HG03135 (cell line): ENCODE results near the gene PKD2.
"Not testable (repeated sequence)": the region's sequence is repeated elsewhere in the genome, so short reads cannot be mapped to it uniquely, and the experiment has no call there.

Source experiments
- ATAC-seq: cut with Tn5 transposase; IDR thresholded peaks from one replicate; pipeline ENCODE4 v1.9.1; 2021; ENCODE audit warnings: mild to moderate bottlenecking, moderate library complexity; ENCODE audit not compliant: unreplicated experiment

The PKD2 gene

DNA sequence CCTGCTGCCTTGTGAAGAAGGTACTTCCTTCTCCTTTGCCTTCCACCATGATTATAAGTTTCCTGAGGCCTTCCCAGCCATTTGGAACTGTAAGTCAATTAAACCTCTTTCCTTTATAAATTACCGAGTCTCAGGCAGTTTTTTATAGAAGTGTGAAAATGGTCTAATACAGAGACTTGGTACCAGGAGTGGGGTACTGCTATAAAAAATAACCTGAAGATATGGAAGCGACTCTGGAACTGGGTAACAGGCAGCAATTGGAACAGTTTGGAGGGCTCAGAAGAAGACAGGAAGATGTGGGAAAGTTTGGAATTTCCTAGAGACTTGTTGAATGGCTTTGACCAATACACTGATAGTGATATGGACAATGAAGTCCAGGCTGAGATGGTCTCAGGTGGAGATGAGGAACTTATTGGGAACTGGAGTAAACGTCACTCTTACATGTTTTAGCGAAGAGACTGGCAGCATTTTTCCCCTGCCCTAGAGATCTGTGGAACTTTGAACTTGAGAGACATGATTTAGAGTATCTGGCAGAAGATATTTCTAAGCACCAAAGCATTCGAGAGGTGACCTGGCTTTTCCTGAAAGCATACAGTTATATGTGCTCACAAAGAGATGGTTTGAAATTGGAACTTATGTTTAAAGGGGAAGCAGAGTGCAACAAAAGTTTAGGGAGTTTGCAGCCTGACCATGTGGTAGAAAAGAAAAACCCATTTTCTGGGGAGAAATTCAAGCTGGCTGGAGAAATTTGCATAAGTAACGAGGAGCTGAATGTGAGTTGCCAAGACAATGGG is 18.6 kb downstream of the PKD2 start:
- not testable (repeated sequence) for ATAC-seq

DNA sequence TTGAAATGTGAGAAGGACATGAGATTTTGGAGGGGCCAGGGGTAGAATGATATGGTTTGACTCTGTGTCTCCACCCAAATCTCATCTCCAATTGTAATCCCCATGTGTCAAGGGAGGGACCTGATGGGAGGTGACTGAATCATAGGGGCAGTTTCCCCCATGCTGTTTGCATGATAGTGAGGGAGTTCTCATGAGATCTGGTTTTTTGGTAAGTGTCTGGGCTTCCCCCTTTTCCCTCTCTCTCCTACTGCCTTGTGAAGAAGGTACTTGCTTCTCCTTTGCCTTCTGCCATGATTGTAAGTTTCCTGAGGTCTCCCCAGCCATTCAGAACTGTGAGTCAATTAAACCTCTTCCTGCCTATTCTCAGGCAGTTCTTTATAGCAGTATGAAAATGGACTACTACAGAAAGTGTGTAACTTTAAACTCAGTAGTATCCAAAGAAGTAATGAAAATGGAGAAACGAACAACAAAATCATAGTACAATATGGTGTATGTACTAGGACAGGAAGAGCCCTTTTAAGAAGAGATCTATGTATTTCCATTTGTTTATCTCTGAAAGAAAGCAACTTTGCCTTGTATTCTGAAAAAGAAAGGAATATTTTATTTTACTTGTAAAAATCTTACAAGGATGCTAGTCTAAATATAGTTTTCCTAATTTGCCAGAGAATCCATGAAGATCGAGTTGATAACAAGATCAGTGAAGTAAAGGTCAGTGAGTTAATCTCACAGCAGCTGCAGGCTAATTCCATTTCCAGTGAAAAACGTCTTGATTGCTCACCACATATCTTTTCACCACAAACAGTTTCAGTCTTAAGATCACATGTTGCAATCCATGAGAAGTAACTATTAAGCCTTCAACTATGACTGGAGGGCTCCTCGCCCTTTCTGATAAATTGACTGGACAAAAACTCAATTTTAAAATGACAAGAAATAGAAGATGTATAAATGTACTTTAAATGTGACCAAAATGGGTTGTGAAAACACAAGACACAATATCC is 20.5 kb downstream of the PKD2 start:
- no peak for ATAC-seq

DNA sequence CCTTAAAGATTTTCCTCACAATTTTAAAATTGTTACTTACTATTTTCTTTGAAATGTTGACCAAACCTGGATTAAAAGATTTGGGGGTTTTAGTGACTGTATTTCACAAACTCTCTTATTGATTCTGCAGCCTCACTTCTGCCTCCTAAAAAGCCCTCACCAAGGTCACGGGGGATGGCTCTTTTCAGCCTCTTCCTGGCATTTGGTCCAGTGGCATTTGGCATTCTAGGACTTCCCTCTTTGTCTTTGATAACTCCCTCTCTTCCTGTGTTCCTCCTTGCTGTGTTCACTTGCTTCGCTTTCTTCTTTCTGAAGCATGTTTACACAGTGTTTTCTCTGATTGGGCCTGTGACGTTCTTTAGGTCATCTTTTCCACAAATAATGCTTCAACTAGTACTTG is 21.5 kb downstream of the PKD2 start:
- no peak for ATAC-seq

DNA sequence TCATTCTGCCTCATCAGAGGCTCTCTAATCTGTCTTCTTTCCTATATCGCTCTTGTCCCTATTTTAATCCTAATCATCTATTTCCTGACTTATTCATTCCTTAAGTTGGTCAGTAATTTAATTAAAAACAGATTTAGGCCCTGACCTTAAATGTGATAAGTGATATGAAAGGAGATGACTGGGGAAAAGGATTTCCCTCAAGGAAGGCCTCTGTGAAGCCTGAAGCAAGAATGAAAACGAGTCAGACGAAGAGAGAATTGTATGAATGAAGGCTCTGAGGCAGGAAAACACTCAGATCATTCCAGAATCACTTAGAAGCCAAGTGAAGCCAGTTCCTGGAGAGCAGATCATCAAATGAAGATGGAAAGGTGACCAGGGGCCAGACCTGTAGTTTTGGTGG is 22.1 kb downstream of the PKD2 start:
- ATAC-seq = no peak

DNA sequence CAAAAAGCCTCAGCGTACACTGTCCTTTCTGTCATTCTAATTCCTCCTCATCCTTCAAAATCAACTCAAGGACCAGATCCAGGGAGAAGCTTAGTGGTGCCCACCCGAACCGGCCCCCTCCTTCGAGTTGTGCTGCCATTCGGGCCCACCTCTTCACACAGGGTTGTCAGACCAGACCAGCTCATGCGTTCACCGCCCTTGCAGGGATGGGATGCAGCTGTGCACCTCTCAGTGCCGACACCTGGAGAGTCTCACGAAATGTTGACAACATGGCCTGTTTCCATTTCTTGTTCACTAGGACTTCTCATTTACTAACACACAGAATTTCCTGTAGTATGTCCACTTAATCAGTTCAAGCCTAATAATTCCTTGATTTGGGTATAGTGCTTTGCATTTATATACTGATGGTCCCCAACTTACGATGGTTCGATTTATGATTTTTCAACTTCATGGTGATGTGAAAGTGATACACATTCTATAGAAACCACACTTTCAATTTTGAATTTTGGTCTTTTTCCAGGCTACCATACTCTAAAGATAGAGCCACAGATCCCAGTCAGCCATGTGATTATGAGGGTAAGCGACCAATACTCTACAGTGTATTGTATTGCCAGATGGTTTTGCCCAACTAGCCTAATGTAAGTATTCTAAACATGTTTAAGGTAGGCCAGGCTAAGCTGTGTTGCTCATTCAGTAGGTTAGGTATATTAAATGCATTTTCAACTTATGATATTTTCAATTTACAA is 23.3 kb downstream of the PKD2 start:
- ATAC-seq = no peak

DNA sequence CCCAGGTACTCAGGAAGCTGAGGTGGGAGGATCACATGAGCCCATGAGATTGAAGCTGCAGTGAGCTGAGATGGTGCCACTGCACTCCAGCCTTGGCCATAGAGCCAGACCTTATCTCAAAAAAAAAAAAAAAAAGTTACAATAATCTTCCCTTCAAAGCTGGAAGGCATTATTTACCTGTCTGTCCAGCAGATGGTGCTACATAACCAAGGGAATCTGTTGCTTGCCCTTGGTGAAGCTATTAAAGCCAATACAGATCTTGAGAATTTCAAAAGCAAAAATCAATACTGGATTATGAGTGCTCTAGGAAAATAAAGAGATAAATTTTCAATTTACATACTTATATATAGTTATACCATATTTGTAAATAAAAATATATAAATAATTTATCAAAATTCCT is 25.9 kb downstream of the PKD2 start:
- ATAC-seq = peak; percentile 56

DNA sequence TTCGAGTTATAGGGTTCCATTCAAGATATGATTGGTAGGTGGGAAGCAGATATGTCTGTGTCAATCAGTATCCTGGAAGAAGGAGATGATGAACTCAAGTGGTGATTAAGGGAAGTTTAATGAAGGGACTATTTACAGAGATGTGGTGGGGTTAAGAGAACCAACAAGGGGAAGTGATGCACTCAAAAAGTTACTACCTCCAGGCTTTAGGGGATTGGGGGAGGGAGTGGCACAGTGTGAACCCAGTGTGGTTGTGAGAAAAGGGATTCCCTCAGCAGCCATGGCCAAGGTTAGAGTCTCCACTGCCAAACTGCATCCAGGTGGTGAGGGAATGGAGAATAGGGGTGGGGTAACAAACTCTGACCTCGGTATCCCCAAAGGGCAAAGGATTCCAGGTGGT is 27.9 kb downstream of the PKD2 start:
- ATAC-seq = no peak

DNA sequence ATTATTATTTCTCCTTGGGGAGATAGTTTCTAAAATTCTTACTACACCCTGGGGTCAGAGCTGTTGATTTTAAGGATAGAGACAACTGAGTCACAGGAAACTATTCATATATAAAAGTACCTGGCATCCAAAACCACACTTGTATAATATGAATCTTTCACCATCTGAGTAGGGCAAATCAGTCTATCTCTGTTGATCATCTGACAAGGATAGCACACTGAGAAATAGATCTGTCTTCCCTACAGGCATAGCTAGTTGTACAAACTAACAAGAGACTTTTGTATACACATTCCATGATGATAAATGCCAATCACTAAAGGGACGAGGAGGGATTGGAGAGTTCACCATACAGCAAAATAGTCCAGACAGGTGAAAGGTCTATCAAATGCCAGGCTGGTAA is 30.0 kb downstream of the PKD2 start:
- no peak for ATAC-seq

DNA sequence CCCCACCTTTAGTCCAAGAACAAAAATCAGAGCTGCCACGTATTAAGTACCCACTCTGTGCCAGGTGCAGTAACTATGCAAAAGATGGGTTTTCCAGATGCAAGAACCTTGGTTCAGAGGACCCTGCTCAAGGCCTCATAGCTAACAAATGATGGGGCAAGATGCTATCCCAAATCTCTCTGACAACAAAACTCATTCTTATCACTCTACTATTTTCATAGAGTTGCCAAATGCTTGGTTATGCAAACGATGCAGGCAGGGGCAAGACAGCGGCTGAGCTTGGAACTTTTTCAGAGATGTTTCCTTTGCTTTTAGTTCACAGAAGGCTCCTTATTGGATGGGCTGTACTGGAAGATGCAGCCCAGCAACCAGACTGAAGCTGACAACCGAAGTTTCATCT is 30.5 kb downstream of the PKD2 start:
- no peak for ATAC-seq

DNA sequence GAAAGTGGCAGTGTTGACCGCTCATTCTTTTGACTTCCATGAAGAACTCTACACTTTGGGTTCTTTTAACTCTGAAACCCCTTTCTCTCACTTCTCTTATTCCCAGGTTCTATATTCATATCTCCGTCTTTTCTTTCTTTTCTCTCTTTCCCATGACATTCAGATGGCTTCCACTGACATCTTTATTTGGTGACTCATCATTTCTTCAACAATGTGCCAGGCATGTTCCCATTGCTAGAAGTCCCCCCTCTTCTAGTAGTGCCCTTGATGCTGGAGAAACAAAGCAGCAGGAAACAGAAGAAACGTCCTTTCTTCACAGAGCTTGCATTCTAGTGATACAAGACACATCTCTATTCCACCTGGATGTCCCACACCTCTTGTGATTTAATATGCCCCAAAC is 33.3 kb downstream of the PKD2 start:
- no peak for ATAC-seq

DNA sequence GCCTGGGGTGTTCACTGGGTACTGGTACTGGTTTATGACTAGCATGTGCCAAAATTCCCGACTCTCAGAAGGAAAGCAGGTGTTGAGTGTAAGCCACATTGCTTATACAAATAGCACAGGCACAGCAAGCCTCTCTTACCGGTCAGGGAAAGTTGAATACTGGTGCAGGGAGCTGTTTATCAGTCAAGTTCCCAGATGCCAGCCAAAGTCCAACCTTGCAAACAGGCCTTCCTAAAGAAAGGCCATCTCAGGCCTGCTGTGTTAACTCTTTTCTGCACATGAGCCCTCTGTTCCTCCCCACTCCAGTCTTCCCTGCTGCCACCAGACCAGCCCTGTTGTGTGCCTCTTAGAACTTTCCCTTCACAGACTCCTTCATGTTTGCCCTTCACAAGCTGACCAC is 34.2 kb downstream of the PKD2 start:
- ATAC-seq = no peak

DNA sequence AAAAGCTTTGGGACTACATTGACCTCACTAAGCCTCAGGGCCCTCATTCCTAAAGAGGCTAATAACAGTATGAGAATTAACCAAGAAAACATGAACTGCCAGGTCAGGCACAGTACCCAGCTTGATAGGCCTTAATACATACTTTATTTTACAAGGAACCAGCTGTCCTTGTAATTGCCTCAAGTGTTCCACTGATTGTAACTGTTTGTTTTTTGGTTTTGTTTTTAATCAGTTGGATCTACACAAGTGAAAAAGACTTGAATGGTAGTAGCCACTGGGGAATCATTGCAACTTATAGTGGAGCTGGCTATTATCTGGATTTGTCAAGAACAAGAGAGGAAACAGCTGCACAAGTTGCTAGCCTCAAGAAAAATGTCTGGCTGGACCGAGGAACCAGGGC is 35.6 kb downstream of the PKD2 start:
- no peak for ATAC-seq

DNA sequence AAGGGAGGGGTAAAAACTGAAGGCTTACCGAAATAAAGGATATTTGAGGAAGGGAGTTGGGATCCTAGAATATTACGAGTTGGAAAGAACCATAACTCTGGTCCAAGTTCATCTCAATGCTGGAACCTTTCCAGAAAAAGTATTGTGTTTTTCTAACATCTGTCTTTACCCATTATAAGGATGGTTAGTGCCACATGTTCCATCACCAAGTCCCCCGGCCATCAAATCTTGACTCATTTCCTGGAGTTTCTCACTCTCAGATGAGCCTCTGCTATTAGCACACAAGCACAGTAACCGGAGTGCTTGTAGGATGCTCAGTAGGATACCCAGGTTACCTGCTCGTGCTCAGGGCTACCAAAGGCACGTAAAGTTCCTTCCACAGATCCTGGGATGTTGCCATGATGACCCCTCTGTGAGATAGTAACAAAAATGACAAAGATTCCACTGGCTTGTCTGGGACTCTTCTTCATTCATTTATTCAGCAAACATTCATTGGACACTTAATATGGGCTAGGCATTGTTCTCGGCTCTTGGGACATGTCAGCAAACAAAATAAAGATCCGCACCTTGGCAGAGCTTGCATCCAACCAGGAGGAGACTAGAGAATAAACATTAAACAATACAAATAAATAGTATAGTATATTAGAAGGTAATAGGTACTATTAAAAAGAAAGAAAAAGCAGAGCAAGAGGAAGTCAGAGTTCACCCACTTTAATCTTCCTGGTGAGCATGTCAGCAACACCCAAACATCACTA is 36.3 kb downstream of the PKD2 start:
- ATAC-seq = no peak

DNA sequence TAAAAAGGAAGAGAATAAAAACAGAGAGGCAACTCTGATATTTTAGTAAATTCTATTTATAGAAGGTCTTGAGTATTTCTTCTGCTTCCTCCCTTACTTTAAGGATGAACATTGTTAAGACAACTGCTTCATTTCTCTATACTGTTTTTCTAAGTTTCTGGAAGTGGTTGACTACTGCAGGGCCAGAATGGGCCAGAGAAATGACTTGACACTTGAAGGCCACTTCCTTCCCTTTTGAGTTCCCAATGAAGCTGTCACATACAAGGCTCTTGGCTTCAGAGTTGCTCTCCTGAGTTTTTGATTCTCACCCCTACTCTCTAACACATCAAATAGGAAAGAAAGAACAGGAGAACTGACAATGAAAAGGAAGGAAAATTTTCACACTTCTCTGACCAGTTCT is 37.6 kb downstream of the PKD2 start:
- no peak for ATAC-seq

DNA sequence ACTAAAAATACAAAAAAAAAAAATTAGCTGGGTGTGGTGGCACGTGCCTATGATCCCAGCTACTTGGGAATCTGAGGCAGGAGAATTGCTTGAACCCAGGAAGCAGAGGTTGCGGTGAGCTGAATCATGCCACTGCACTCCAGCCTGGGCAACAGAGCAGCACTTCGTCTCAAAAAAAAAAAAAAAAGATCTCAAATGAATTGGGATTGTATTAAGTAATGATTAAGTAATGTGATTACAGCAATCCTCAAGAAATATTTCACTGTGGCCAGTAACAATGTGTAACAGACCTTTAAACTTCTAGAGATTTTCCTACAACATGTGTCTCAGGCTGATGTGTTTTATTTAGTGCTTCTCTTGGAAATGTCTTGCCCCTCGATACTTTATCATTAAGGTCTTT is 46.8 kb downstream of the PKD2 start:
- no peak for ATAC-seq

DNA sequence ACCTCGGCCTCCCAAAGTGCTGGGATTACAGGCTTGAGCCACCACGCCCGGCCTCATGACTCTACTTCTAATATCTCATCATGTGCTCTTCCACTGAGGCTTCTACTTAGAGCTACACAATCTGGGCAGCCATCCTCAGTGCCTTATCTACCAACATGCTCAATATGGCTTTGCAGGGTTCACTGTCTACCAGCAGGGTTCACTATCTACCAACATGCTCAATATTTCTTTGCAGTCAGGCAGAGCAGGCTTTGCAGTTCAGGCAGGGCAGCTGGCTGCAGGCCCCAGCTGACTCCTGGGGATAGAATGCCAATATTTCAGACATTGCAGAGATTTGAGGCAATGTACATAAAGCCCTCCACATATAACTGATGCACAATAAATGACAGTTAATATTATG is 47.5 kb downstream of the PKD2 start:
- ATAC-seq = no peak

DNA sequence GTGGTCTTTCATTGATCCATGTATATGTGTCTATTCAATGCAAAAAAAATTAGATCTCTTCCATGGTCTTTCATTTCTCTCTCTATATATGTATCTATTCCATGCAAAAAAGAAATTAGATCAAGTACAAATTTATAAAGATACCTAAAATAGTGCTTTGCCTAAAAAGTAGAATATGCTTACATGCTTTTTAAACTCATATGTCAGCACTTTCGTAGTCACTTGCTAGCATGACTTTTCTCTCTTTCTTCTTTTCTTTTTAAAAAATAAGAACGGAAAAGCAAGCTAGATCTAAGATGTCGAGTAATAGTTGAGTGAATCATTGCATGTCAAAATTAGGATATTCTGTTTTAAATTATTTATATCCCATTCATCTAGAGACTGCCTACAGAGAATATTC is 50.9 kb downstream of the PKD2 start:
- ATAC-seq = no peak

DNA sequence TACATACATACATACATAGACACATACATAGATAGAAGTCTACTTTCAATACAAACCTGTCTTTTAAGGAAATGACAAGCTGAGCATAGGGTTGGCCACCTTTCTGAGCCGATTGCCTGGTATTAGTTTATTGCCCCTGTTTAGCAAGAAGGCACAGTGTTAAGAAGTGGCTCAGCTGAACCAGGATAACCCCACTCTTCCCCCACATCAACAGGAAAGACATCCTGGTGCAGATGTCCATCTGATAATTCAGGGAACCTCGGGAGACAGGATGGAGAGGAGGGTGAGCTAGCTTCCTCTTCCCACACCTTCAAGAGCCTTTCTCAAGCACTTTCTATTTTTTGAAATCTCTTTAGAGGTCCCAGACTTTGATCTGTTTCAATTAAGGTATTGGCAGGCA is 52.3 kb downstream of the PKD2 start:
- ATAC-seq = no peak

DNA sequence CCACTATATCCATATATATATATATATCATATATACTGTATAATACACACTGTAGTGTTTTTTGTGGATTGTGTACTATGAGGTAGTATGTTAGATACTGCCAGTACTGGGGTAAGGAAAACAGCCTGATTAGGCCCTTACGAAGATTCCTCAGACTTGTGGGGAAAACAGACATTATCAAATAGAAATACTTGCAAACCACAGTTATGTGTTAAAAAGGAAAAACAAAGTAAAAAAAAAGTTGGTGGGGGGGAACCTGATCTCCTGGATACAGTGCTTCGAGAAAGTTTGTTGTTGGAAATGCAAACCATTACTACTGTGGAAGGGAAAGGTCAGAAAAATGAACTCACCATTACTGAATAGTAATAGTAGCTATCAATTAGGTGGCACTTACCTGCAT is 53.0 kb downstream of the PKD2 start:
- no peak for ATAC-seq

DNA sequence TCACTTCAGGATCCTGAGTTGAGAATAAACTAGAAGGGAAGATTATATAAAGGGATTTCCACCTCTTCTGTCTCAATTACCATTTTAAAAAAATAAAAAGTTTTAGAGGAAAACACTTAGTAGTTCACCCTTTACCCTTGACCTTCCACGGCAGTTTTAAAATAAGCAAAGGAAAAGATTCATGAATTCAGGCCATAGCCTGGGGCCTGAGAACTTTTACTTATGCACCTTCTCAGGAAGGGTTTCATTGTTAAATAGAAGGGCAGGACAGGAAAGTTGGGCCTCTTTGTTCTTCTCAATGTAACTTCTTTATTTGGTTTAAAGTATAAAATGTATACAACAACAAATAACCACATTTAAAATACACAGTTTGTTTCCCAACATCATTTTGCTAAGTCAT is 54.9 kb downstream of the PKD2 start:
- no peak for ATAC-seq

DNA sequence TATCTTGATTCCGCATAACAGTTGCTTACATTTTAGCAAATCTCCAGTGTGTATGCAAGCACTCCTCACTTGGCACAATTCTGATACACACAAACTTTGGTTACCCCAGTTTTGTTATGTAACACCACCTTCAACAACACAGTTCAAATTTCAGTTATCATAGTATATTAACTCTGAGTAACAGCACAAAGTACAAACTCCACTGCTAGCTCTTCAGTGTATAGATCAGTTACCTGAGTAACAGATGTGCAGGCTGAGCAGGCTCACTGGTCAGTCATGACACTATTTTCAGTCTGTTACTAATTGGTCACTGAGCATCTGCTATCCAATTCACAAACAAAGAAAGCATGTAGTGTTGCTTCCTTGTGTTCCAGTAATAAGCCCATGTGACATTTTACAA is 55.4 kb downstream of the PKD2 start:
- ATAC-seq = no peak
